Thoracic aorta (tissue), 2 donors: ENCODE data around the gene NELL1. TPM values are rescaled to one million over a fixed set of nuclear protein-coding genes. Genes with fewer than 3 reads are reported as not detected.

ENCODE experiments used
- ATAC-seq: fragments of 150-250 bp; one replicate; pipeline ENCODE4 v1.8.0; 2017; ENCODE audit warnings: low read depth; ENCODE audit not compliant: insufficient number of reproducible peaks, low FRiP score
- DNase-seq: peaks from one replicate; pipeline ENCODE4 v3.0.0-alpha.2; 2020; ENCODE audit warnings: low spot score
- H3K27ac ChIP-seq, 2 donors: fragments of 200-600 bp; sonication (generic); 1 replicate in 1 of 2; 2 replicates in 1 of 2; pipeline ENCODE4 v1.5.1; 2016; ENCODE audit warnings: mild to moderate bottlenecking in 2 of 2, moderate library complexity in 2 of 2
- H3K27me3 ChIP-seq: fragments of 200-600 bp; sonication (generic); replicated peaks from 2 replicates; pipeline ENCODE4 v1.6.0; 2016; ENCODE audit warnings: mild to moderate bottlenecking; ENCODE audit not compliant: insufficient read depth
- H3K36me3 ChIP-seq: fragments of 200-600 bp; sonication (generic); one replicate; pipeline ENCODE4 v1.5.1; 2016
- H3K4me1 ChIP-seq, 2 donors: fragments of 200-600 bp; sonication (generic); 1 replicate in 1 of 2; 2 replicates in 1 of 2; pipeline versions ENCODE4 v1.5.1 to v1.6.0; 2016; ENCODE audit warnings: low read depth in 2 of 2, mild to moderate bottlenecking in 1 of 2; ENCODE audit not compliant: control insufficient read depth in 1 of 2
- H3K4me3 ChIP-seq: fragments of 200-600 bp; sonication (generic); 2 replicates; pipeline ENCODE4 v1.5.1; 2016; ENCODE audit warnings: mild to moderate bottlenecking
- H3K9me3 ChIP-seq: fragments of 200-600 bp; sonication (generic); 2 replicates; pipeline ENCODE4 v1.5.1; 2016
- CTCF ChIP-seq: fragments of 200-600 bp; sonication (generic); IDR thresholded peaks from one replicate; pipeline ENCODE4 v1.5.1; 2019; ENCODE audit warnings: antibody characterized with exemption
- total RNA-seq, 2 donors: library from RNA; depleted of rRNA; stranded (reverse); fragments of >200 nt; gene quantifications; one replicate each; pipeline versions ENCODE4 v1.1.0 to v1.2.3, GENCODE V29; 2016

The NELL1 gene
- total RNA-seq, 2 donors from 2014 or later = 0.78 TPM; not detected in 1

DNA sequence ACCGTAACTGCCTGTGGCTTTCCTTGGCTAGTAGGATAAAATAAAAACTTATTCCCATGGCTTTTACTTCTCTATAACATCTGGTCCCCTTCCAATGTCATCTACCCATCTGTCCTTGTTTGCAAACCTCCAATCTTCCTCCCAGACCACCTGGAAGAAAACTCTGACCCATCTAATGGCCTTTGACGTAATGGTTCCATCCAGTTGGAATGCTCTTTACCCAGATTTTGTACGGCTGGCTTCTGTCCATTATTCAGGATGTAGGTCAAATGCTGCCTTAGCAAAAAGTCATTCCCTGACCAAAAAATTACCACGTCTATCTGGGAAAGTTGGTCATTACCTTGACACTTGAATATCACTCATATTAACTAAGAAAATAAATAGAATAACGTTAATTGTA is 945.6 kb downstream of the NELL1 start:
- Histone ChIP-seq H3K4me3 (no peak overlapping the region), H3K9me3 (no peaks in the 10 kb centered on the region), H3K4me1 (no peaks in the 10 kb centered on the region), H3K36me3 (no peaks in the 10 kb centered on the region), H3K27ac (no peak overlapping the region), H3K27me3 (no peaks in the 10 kb centered on the region)
- DNase-seq = no peak
- no peak for ATAC-seq
- TF ChIP-seq CTCF = no peak

DNA sequence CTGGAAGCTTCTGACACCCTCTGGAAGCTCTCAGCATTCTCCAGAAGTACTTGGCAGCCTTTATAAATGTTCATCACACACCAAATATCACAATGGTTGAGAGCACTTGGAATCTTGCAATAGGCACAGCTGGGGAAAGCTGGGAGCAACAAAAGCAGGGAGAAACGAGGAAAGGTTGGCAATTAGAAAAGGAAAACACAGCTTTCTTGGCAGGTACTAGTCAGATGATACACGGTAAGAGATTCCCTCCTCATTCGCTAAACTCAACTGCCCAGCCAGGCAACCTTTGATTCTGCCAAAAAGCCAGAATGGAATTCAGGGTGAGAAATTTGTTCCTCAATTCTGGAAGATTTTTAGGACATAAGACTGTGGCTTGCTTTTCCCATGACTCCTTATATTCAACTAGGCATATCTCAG is 946.6 kb downstream of the NELL1 start:
- no peak overlapping the region for H3K27ac ChIP-seq
- H3K9me3 ChIP-seq = no peaks in the 10 kb centered on the region
- TF ChIP-seq CTCF = no peak
- no peaks in the 10 kb centered on the region for H3K4me1 ChIP-seq
- H3K36me3 ChIP-seq = no peaks in the 10 kb centered on the region
- ATAC-seq (no peak), DNase-seq (no peak)
- H3K4me3 ChIP-seq = no peak overlapping the region
- H3K27me3 ChIP-seq = no peaks in the 10 kb centered on the region

- DNase-seq = no peak
- no peak for TF ChIP-seq CTCF
- ATAC-seq = no peak
- no peak overlapping the region for H3K4me3 ChIP-seq
- H3K4me1 ChIP-seq = no peaks in the 10 kb centered on the region
- H3K36me3 ChIP-seq = no peaks in the 10 kb centered on the region
- no peaks in the 10 kb centered on the region for H3K9me3 ChIP-seq
- no peak overlapping the region for H3K27ac ChIP-seq
- H3K27me3 ChIP-seq = no peaks in the 10 kb centered on the region
These were observed 953.2 kb downstream of the NELL1 start for GRCh38 chr11:21622566-21622965.

DNA sequence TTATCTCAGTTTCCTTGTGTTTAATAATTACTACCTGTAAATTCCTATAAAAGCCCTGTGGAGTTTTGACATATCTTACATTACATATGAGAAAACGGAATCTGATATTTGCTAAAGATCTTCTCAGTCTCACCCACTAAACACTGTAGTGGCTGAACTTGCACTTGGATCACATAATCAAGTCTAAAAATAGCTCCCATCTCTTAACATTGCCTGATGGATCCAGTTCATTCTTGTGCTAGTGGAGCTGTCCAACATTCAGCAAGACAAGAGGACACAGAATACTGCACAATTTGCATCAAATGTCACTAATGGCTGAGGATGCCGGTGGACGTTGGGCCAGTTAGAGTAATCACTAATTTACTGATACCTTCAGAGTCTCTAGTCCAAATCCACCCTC is 953.6 kb downstream of the NELL1 start:
- no peak for TF ChIP-seq CTCF
- Histone ChIP-seq H3K4me1 (no peaks in the 10 kb centered on the region), H3K9me3 (no peaks in the 10 kb centered on the region), H3K4me3 (no peak overlapping the region), H3K27ac (no peak overlapping the region), H3K27me3 (no peaks in the 10 kb centered on the region), H3K36me3 (no peaks in the 10 kb centered on the region)
- no peak for ATAC-seq
- no peak for DNase-seq

Other genes with a start within 250 kb of the NELL1 start
- gene SLC6A5, start 70.0 kb upstream of the NELL1 start, total RNA-seq = not detected